Left ventricle myocardium inferior (tissue), 1 donor: Measurements from ENCODE around the gene ARSD. TPM values are rescaled to one million over a fixed set of nuclear protein-coding genes. Genes with fewer than 3 reads are reported as not detected.

Experiments used
- DNase-seq: peaks from one replicate; pipeline ENCODE4 v3.0.0-alpha.2; 2020
- H3K27ac ChIP-seq: fragments of 200-600 bp; replicated peaks from 2 replicates; pipeline ENCODE4 v1.8.0; 2021
- H3K27me3 ChIP-seq: fragments of 200-600 bp; 2 replicates; pipeline ENCODE4 v1.8.0; 2021; ENCODE audit warnings: low read depth
- H3K36me3 ChIP-seq: fragments of 200-600 bp; 2 replicates; pipeline ENCODE4 v1.8.0; 2021
- H3K4me1 ChIP-seq: fragments of 200-600 bp; 2 replicates; pipeline ENCODE4 v1.8.0; 2021
- H3K4me3 ChIP-seq: fragments of 200-600 bp; 2 replicates; pipeline ENCODE4 v1.8.0; 2021; ENCODE audit warnings: mild to moderate bottlenecking, moderate library complexity
- H3K9me3 ChIP-seq: fragments of 200-600 bp; replicated peaks from 2 replicates; pipeline ENCODE4 v1.8.0; 2021
- intact Hi-C: fragments of 100-400 bp; cut with micrococcal nuclease; formaldehyde crosslinking; loops from one replicate; pipeline ENCODE4 v1.11.0; 2022
- total RNA-seq: library from RNA; stranded (reverse); fragmentation: NEBNext Ultra II Directional; extraction: Animal tissue kit (Norgen Biotek cat#: 25700); gene quantifications from one replicate; pipeline ENCODE4 v1.2.1, GENCODE V29; 2021
- TF ChIP-seq, protein P1 (sequence below): fragments of 200-600 bp; IDR thresholded peaks from 2 replicates; pipeline ENCODE4 v1.8.0; 2021; ENCODE audit warnings: antibody characterized with exemption, mild to moderate bottlenecking, borderline replicate concordance
- donor health status: DM: no; HTN: yes; CAD: no; lungs with severe emphysema.

ARSD gene
- total RNA-seq, 1 donor from 2014 or later = 9.3 TPM

DNA sequence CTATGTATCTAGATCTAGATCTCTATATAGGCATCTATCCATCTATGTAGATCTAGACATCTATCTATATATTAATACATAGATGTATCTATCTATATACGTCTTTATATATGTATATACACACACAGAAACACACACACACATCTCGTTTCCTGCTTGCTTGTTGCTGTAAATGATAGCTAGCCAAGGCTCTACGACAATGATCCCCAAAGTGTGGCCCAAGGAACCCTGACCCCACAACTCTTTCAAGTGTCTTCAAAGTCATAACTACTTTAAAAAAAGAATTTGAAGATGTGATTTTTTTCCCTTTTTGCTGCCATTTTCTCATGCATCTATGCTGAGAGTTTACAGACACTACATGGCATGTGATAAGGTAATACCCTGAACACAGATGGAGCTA is 71.6 kb downstream of the ARSD start:
- H3K4me3 ChIP-seq = no peak overlapping the region
- H3K36me3 ChIP-seq = no peaks in the 10 kb centered on the region
- intact Hi-C loops = no loop called here

DNA sequence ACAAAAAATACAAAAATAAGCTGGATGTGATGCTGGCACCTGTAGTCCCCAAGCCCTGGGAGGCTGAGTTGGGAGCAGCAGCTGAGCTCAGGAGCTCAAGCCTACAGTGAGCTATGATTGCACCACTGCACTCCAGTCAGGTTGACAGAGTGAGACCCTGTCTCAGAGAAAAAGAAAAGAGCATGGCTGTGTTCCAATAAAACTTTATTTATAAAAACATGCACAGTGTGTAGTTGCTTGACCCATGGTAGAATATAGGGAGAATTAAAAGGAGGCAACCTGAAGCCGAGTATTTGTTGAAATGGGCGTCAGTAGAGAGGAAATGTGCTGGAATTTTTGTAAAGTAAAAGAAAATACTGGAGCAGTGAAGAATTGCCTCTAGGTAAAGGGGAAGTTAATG is 73.4 kb downstream of the ARSD start:
- no peaks in the 10 kb centered on the region for H3K27me3 ChIP-seq
- DNase-seq = no peak
- no peaks in the 10 kb centered on the region for H3K9me3 ChIP-seq
- no peak overlapping the region for H3K4me3 ChIP-seq
- no peaks in the 10 kb centered on the region for H3K4me1 ChIP-seq
- H3K36me3 ChIP-seq = no peaks in the 10 kb centered on the region
- TF ChIP-seq, protein P1, sequence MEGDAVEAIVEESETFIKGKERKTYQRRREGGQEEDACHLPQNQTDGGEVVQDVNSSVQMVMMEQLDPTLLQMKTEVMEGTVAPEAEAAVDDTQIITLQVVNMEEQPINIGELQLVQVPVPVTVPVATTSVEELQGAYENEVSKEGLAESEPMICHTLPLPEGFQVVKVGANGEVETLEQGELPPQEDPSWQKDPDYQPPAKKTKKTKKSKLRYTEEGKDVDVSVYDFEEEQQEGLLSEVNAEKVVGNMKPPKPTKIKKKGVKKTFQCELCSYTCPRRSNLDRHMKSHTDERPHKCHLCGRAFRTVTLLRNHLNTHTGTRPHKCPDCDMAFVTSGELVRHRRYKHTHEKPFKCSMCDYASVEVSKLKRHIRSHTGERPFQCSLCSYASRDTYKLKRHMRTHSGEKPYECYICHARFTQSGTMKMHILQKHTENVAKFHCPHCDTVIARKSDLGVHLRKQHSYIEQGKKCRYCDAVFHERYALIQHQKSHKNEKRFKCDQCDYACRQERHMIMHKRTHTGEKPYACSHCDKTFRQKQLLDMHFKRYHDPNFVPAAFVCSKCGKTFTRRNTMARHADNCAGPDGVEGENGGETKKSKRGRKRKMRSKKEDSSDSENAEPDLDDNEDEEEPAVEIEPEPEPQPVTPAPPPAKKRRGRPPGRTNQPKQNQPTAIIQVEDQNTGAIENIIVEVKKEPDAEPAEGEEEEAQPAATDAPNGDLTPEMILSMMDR = no peak
- no peak overlapping the region for H3K27ac ChIP-seq
- intact Hi-C loops = no loop called here

More for the DNA sequence above, 71.6 kb downstream of the ARSD start:
- Histone ChIP-seq H3K4me1 (no peaks in the 10 kb centered on the region), H3K9me3 (no peaks in the 10 kb centered on the region), H3K27ac (no peak overlapping the region), H3K27me3 (no peaks in the 10 kb centered on the region)
- TF ChIP-seq, protein P1 = no peak
- DNase-seq = no peak

DNA sequence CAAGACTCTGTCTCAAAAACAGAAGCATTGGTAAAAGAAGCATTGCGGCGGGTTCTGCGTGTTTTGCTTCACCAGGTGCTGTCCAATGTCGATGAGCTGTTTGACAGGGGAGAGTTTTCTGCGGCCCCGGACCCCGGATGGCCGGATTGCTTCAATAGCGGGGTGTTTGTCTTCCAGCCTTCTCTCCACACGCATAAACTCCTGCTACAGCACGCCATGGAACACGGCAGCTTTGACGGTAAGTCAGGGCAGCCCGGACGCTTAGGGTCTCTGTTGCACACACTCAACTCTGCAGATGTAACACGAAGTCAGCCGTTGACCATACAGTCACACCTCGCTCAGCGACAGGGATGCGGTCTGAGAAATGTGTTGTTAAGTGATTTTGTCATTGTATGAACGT is 74.2 kb downstream of the ARSD start:
- intact Hi-C loops = no loop called here
- no peaks in the 10 kb centered on the region for H3K9me3 ChIP-seq
- TF ChIP-seq, protein P1 = no peak
- H3K4me3 ChIP-seq = no peak overlapping the region
- no peaks in the 10 kb centered on the region for H3K36me3 ChIP-seq
- H3K4me1 ChIP-seq = no peaks in the 10 kb centered on the region
- H3K27me3 ChIP-seq = no peaks in the 10 kb centered on the region
- no peak for DNase-seq
- no peak overlapping the region for H3K27ac ChIP-seq

Other genes starting within 250 kb of the ARSD start
- gene CD99, start 238.0 kb downstream of the ARSD start, total RNA-seq = 306 TPM
- 0.63 TPM for gene XG, start 177.3 kb downstream of the ARSD start, total RNA-seq
- gene GYG2, start 100.4 kb downstream of the ARSD start, total RNA-seq = 0.66 TPM
- gene ARSH, start 77.2 kb upstream of the ARSD start, total RNA-seq = not detected
- not detected for gene ARSF, start 112.1 kb upstream of the ARSD start, total RNA-seq